HUDEP-2 (cell line): Measurements from ENCODE around the gene ADAMTS3.
A peak's percentile ranks its signal among the peaks of the same experiment; 100 is the strongest.

Experiments used
- DNase-seq, 76 experiments: peaks; one replicate each; lab custom pipeline; 2025; ENCODE audit not compliant: unreplicated experiment in 76 of 76; lab: John Stamatoyannopoulos, UW

ADAMTS3 gene

GRCh38 chr4:72568959-72569718 lies at the start of gene ADAMTS3:
ADAMTS3 (minus strand) TSS chr4:72569221; CDS start chr4:72568762, 459 bp downstream.
- peak in 73 of 76 experiments; percentile 4 to 82 (median 63) for DNase-seq

- DNase-seq, result peak in 7 of 76 experiments; percentile 2 to 21 (median 4)
These were observed 44.9 kb upstream of the ADAMTS3 start for GRCh38 chr4:72613959-72614358.

GRCh38 chr4:72606751-72607150 lies 37.7 kb upstream of the ADAMTS3 start:
- no peak for DNase-seq

DNA sequence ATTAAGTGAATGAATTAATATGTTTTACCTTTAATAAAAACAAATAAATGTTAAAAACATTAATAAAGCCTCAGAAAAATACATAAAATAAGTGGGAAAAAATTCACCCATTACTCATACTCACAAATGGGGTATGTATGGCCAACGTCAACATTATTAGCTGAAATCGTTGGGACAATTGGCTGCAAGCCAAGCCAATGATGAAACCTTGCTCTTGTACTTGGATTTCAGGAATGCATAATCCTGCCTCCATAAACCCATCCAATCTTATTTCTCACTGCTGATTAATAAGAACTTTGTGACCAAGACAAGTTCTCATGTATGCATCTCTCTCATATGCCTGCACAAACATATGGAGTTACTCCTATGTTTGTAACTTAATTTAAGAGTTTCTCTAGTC lies 35.3 kb upstream of the ADAMTS3 start:
- DNase-seq, result no peak

DNA sequence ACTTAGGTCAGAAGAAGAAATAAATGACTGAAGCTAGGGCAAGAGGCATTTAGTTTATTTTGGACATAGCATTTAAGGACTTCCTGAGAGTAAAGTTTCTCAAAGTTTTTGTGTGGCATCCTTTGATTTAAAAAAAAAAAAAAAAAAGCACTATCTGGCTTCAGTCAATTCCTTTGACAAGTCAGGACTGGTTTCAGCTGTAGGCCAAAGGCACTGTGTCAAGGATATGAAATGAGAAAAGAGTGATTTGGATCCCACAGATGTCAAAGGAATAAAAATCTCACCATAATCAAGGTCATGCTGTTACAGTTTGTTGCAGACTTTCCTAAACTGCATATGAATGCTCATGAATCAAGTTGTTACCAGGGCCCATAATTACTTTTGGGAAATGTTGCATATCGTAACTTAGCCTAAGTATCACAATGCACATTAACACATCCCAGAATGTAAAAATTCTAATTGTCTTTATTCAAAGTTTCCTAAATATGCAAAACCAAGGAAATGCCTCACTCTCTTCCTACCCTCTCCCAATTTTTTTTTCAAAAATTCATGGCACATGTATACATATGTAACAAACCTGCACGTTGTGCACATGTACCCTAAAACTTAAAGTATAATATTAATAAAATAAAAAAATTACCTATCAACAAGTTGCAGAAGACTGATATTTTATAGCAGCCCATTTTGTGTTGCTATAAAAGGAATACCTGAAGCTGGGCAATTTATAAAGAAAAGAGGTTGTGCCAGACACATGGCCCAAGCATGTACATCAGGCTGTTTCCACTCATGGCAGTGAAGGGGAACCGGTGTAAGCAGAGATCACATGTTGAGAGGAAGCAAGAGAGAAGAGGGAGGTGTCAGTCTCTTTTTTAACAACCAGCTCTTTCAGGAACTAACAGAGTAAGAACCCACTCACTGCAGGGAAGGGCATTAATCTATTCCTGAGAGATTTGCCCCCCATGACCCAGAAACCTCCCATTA lies 33.7 kb upstream of the ADAMTS3 start:
- DNase-seq, result no peak

DNA sequence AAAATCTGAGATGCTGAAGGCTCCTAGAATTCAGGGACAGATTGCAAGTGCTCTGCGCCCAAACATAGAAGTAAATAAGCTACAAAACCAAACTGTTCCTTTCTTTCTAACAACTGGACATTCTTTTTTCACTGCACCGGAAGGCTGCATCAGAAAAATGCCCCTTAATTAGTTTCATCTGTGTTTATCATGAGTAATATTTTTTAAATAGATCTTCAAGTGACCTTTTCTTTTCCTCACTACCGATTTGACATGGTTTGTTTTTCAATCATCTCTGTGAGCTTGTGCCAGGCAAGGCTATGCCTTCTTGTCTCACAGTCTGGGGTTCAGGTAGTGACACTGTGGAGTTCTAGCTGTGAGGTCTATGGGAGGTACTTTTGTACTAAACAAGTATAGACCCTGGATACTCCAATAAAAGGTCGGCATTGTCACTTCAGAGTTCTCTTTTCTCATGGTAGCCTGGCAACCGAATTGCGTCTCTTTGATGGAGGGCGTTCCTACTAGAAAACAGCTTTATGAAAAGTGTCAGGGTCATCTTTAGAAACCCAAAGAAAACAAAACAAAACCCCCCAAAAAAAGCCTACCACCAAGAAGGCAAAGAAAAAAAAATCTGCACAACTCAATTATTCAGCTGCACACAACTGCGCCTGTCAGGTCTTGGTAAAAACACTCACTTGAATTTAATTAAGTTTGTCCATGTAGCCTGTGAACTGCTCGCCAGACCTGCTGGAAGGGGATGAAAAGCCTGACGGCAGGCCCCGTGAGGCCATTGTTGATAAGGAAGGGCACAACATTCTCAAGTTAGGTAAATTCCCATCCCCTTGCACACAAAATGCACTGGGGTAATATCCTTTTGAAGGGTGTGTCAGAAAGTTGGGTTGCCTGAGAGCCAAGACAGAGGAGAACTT lies 22.8 kb upstream of the ADAMTS3 start:
- DNase-seq, result no peak

GRCh38 chr4:72587334-72587733 lies 18.3 kb upstream of the ADAMTS3 start:
- DNase-seq, result no peak

DNA sequence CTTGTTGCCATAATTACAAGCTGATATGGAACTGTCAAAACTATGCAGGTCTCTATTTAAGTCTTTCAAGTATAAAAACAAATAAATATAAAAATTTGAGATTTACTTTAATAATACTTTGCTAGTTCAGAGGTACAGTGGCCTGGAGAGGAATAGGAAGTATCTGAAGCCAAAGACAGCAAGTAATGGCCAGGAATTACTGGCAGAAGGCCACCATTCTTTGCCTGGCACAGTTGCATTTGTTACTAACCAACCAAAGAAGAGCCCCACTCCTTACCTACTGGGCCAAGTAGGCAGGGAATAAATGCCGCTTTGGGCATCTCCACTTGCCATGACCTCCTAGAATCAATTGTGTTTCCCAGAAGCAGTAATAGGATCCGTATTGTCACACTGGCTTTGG lies 13.8 kb upstream of the ADAMTS3 start:
- no peak for DNase-seq

GRCh38 chr4:72577211-72577610 lies 8.2 kb upstream of the ADAMTS3 start:
- DNase-seq, result no peak

DNA sequence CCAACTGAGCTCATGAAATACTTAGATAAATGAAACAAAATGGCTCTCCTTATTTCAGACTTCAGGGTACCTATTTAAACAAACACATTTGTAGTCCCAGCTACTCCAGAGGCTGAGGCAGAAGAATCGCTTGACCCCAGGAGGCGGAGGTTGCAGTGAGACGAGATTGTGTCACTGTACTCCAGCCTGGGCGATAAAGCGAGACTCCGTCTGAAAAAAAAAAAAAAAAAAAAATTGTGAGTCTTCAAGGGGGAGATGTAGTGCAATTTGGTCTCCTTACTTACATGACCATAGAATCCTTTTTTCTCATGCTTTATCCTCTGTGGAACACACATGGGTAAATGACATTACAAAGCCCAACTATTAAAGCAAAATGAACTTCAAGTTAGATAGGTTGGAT lies 2.3 kb upstream of the ADAMTS3 start:
- no peak for DNase-seq

DNA sequence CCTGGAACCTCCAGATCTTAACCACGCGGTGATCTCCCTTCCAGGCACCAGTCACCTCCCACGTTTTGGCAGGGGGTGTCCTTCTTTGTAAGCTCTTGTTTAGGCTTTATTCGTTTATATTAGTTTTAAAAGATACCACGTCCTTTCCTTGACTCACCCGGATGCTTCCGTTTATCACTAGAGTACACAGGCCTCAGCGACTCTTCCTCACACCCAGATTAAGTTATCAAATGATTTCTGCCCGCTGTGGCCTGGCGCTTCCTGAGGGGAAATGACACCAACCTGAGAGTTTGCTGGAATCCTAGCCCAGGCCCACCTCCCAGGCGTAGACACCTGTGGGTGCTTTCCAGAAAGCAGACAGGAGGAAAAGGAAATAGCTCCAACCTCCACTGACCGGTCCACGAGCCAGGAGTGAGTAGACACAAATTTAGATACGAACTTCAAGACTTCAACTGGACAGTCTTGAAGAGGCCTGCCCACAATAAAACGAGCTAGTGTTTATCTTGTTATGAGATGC lies 756 bp upstream of the ADAMTS3 start:
- DNase-seq, result peak in 71 of 76 experiments; percentile 9 to 88 (median 66)

DNA sequence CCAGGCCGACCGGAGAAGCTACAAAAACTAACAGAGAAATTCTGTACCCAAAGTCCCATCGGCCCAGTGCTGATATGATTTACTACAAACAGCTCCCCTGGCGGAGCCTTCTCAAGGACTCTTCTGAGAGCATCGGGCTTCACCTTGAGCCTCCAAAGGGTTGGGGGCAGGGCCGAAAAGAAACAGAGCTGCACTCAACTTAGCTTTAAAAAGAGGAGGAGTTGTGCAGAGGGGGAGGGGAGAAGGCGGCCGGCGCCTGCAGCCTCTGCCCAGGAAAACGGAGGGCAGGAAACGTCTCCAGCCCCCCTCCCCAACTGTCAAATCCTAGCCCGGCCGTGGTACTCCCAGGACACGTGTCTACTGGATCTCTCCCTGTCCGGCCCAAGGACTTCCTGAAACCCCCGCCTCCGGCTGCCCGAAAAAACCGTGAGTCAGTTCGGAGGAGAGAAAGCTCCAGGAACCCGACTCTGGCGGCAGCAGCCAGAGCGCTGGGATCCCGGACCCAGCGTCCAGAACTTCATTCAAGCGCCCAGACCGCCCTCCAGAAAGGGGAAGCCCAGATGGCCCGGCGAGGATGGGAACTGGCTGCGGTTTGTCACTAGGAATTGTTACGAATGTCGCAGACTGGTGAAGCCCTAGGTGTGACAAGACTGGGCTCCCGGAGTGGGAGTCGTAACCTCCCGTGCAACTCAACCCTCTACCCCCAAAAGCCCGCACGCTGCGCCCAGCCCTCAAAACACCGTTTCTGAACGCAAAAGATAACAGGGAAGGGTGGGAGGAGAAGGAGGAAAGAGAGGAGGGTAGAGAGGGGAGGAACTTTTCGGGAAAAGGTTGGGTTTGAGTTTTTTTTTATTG lies 973 bp downstream of the ADAMTS3 start:
- DNase-seq, result peak in 74 of 76 experiments; percentile 57 to 93 (median 83)

DNA sequence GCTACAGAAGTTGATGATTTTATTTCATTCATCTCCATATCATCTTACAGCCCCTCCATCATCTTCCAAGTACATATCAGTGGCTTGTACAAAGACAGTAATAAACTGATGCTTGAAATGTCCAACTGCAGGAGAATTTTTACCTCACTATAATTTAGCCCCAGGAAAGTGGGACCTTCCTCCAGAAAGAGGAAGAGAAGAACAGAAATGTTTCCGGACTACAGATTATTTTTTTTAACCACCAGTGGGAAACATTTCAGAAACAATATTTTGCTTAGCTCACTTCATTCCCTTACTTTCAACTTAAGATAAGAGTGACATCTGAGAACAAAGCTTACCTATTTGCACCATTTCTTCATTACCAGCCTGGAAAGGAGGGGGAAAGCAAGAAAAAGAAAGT lies 2.0 kb downstream of the ADAMTS3 start:
- DNase-seq, result no peak

DNA sequence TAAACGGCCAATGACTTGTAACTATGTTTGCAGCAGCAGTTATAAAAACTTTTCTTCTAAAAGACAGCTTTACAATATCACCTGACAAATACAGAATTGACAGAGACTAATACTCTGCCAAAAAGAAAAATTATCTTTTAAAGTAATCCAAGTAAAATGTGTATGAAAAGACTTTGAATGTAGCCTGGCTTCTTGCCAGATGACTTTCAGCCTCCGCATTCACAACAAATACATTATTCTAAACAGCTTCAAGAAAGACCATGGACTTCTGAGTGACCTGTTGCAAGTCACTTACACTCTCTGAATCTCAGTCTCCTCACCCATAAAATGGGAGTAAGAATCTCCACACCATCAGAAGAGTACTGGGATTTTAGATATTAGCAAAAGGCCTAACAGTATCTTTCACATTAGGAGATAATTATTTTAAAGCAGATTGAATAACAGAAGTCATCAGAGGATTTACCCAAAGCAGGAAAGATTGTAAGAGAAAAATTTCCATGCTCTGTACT lies 2.5 kb downstream of the ADAMTS3 start:
- DNase-seq, result no peak

- DNase-seq, result no peak
These were observed 4.2 kb downstream of the ADAMTS3 start for GRCh38 chr4:72564789-72565188.

- DNase-seq, result peak in 1 of 76 experiments; percentile 2
These were observed 4.8 kb downstream of the ADAMTS3 start for GRCh38 chr4:72564184-72564583.

GRCh38 chr4:72558655-72559054 lies 10.4 kb downstream of the ADAMTS3 start:
- no peak for DNase-seq

- no peak for DNase-seq
These were observed 12.0 kb downstream of the ADAMTS3 start for GRCh38 chr4:72557021-72557420.

DNA sequence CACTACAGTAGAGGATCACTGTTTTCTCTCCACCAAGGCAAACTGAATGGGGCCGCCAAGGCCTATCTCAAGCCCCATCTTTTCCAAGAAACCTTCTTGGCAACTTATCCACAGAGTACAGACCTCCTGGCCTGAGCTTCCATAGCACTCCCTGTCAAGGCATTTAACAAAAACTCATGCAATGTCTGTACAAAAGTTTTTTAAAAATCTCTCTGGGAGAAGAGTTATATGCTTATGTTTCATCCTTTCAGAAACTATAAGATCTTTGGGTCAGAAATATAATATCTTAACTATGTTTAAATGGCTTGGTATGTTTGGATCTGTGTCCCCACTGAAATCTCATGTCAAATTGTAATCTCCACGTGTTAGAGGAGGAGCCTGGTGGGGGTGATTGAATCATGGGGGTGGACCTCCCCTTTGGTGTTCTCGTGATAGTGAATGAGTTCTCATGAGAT lies 13.6 kb downstream of the ADAMTS3 start:
- DNase-seq, result peak in 65 of 76 experiments; percentile 1 to 79 (median 29)
